Suprapubic skin (tissue), 4 donors: ENCODE measurements around the gene BARHL1. TPM values are rescaled to one million over a fixed set of nuclear protein-coding genes. Genes with fewer than 3 reads are reported as not detected.

Experiments
- DNase-seq, 2 donors: peaks; one replicate each; pipeline ENCODE4 v3.0.0-alpha.2; 2019; ENCODE audit warnings: low spot score in 2 of 2
- H3K27ac ChIP-seq: fragments of 200-600 bp; sonication (generic); one replicate; pipeline ENCODE4 v1.5.1; 2019
- H3K27me3 ChIP-seq: fragments of 200-600 bp; sonication (generic); one replicate; pipeline ENCODE4 v1.5.1; 2019
- H3K36me3 ChIP-seq: fragments of 200-600 bp; sonication (generic); one replicate; pipeline ENCODE4 v1.5.1; 2019
- H3K4me1 ChIP-seq: fragments of 200-600 bp; sonication (generic); one replicate; pipeline ENCODE4 v1.5.1; 2019
- H3K4me3 ChIP-seq: fragments of 200-600 bp; sonication (generic); one replicate; pipeline ENCODE4 v1.5.1; 2019; ENCODE audit warnings: mild to moderate bottlenecking
- H3K9me3 ChIP-seq: fragments of 200-600 bp; sonication (generic); one replicate; pipeline ENCODE4 v1.5.1; 2019
- EP300 ChIP-seq: sonication (generic); formaldehyde crosslinking; IDR thresholded peaks from one replicate; pipeline ENCODE4 v1.6.1; 2017; ENCODE audit warnings: antibody characterized with exemption
- POLR2A ChIP-seq, 2 donors: fragments of 450-650 bp; IDR thresholded peaks; one replicate each; pipeline ENCODE4 v1.6.1; 2017; ENCODE audit warnings: antibody characterized with exemption in 2 of 2, mild to moderate bottlenecking in 2 of 2, moderate library complexity in 2 of 2
- POLR2AphosphoS5 ChIP-seq, 3 donors: sonication (generic); formaldehyde crosslinking; IDR thresholded peaks; one replicate each; pipeline ENCODE4 v1.6.1; 2017; ENCODE audit warnings: antibody characterized with exemption in 3 of 3
- WGBS: methylation state at CpG from one replicate; pipeline ENCODE4 v1.1.5; 2018; 5-methylcytosine and 5-hydroxymethylcytosine counted together
- total RNA-seq, 4 donors: library from RNA; depleted of rRNA; stranded (reverse); fragments of >200 nt; gene quantifications; one replicate each; pipeline ENCODE4 v1.1.0, GENCODE V29; 2016
- TF ChIP-seq, protein P1 (sequence below), 2 donors: fragments of 200-600 bp in 1 of 2; fragments of 450-650 bp in 1 of 2; sonication (generic) in 1 of 2; IDR thresholded peaks; one replicate each; pipeline ENCODE4 v1.5.1; 2016 to 2019; ENCODE audit warnings: antibody characterized with exemption in 2 of 2, mild to moderate bottlenecking in 1 of 2, moderate library complexity in 1 of 2

Gene BARHL1
- total RNA-seq, 4 donors from 2014 or later, result not detected

DNA sequence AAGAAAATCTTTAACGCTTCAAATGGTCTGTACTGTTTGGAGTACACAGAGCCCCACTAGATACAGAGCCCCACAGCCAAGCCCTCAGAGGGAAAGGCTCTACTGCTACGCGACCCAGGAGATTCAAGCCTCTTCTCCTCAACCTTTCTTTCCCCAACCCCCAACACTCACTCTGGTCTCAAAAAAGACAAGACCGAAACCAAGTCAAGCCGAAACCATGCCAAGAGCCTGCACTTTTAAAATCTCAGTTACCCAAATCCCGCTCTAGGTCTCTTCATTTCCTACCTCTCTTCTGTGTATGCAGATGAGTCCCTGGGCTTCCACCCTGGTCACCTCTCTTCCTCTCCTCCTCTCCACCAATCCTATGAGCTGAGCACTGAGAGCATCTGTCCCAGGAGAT is 31.9 kb downstream of the BARHL1 start:
- Histone ChIP-seq H3K4me1 (no peaks in the 10 kb centered on the region), H3K27me3 (no peaks in the 10 kb centered on the region), H3K9me3 (no peaks in the 10 kb centered on the region), H3K36me3 (peaks cover 94% of the 10 kb centered on the region), H3K27ac (no peak overlapping the region), H3K4me3 (no peak overlapping the region)
- TF ChIP-seq POLR2AphosphoS5 (IDR thresholded peaks at IDR 0.05) (no peak), EP300 (no peak), POLR2A (IDR thresholded peaks at IDR 0.05) (no peak)
- TF ChIP-seq, protein P1, sequence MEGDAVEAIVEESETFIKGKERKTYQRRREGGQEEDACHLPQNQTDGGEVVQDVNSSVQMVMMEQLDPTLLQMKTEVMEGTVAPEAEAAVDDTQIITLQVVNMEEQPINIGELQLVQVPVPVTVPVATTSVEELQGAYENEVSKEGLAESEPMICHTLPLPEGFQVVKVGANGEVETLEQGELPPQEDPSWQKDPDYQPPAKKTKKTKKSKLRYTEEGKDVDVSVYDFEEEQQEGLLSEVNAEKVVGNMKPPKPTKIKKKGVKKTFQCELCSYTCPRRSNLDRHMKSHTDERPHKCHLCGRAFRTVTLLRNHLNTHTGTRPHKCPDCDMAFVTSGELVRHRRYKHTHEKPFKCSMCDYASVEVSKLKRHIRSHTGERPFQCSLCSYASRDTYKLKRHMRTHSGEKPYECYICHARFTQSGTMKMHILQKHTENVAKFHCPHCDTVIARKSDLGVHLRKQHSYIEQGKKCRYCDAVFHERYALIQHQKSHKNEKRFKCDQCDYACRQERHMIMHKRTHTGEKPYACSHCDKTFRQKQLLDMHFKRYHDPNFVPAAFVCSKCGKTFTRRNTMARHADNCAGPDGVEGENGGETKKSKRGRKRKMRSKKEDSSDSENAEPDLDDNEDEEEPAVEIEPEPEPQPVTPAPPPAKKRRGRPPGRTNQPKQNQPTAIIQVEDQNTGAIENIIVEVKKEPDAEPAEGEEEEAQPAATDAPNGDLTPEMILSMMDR (IDR thresholded peaks at IDR 0.05), result no peak
- no peak for DNase-seq
- 80% methylated on average over 6 of the region's 6 CpGs for WGBS

DNA sequence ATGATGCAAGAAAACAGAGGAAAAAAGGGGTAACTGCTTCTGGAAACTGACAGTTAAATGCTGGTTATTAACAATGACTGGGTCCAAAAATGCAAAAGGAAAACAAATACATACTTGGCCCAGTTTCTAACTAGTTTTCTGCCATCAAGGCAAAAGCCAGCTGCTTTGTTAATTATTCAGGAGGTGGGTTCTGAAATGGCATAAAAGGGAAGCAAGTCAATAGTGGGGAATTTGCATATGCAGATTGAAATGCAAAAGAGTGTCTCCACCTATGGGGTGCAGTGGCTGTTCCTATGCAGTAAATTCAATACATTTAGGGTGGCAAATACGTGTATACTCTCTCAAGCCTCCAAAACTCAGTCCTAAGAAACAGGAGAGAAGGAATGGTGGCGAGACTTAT is 33.4 kb downstream of the BARHL1 start:
- no peak for DNase-seq
- Histone ChIP-seq H3K36me3 (peaks cover 88% of the 10 kb centered on the region), H3K27me3 (no peaks in the 10 kb centered on the region), H3K4me1 (no peaks in the 10 kb centered on the region), H3K4me3 (no peak overlapping the region), H3K9me3 (no peaks in the 10 kb centered on the region), H3K27ac (no peak overlapping the region)
- TF ChIP-seq, protein P1 (IDR thresholded peaks at IDR 0.05), result no peak
- TF ChIP-seq POLR2A (IDR thresholded peaks at IDR 0.05), result no peak
- no peak for TF ChIP-seq POLR2AphosphoS5 (IDR thresholded peaks at IDR 0.05)
- TF ChIP-seq EP300, result no peak
- WGBS, result 86% methylated on average over 2 of the region's 2 CpGs

DNA sequence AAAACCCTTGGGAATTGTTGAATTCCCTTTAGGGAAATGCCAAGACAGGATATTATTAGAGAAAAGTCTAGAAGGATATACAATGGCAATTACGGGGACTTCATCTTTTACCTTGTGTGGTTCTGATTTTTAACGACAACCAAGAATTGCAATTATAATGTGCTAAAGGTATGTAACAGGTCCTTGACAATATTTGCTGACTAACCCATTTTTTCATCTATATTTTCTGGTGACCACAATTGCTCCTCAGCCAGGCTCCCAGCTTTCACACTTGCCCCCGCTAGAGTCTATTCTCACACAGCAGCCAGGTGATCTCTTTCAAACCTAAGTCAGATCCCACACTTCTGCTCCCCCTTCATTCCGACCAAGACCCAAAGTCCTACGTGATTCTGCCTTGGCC is 34.3 kb downstream of the BARHL1 start:
- Histone ChIP-seq H3K27me3 (no peaks in the 10 kb centered on the region), H3K27ac (no peak overlapping the region), H3K36me3 (peaks cover 80% of the 10 kb centered on the region), H3K4me3 (no peak overlapping the region), H3K4me1 (no peaks in the 10 kb centered on the region), H3K9me3 (no peaks in the 10 kb centered on the region)
- WGBS, result 95% methylated on average over 5 of the region's 5 CpGs
- TF ChIP-seq EP300 (no peak), POLR2AphosphoS5 (IDR thresholded peaks at IDR 0.05) (no peak), POLR2A (IDR thresholded peaks at IDR 0.05) (no peak)
- TF ChIP-seq, protein P1 (IDR thresholded peaks at IDR 0.05), result no peak
- no peak for DNase-seq

DNA sequence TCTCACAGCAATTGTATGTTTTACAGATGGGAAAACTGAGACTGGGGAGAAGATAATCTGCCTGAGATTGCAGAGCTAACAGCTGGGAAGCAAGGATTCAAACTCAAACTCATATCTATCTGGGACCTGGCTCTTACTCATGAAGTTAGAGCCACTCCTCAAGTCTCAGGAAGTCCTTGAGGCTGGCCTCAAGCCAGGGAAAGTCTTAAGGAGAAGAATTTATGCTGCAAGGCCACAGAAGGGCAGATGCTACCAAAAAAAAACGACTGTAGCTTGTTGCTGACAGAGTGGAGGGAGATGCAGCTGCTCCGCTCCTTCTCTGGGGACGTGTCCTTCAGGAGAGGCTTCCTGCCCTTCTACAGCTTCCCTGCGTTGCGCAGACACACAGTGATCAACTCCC is 39.8 kb downstream of the BARHL1 start:
- WGBS, result 84% methylated on average over 5 of the region's 5 CpGs
- TF ChIP-seq EP300 (no peak), POLR2AphosphoS5 (IDR thresholded peaks at IDR 0.05) (no peak), POLR2A (IDR thresholded peaks at IDR 0.05) (no peak)
- TF ChIP-seq, protein P1 (IDR thresholded peaks at IDR 0.05), result no peak

DNA sequence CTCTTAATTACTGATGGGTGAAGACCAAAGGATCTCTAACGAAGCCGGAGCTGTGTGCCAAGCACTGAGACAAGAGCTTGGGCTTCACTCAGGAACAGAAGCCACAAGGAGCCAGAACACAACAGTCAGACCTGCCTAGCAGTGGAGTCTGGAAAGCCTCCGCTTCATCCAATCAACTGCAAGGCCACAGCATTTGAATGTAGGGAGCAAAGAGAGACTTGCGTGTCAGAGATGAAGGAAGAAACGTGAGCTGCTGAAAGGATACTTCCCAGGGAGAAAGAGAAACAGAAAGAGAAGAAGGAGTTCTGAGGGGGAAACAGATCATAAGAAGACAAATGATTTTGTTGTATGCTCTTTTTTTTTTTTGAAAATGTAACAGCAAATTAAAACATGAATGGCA is 43.9 kb downstream of the BARHL1 start:
- H3K27ac ChIP-seq, result no peak overlapping the region
- H3K4me3 ChIP-seq, result no peak overlapping the region
- 77% methylated on average over 5 of the region's 5 CpGs for WGBS
- no peak for TF ChIP-seq POLR2AphosphoS5 (IDR thresholded peaks at IDR 0.05)
- no peak for TF ChIP-seq POLR2A (IDR thresholded peaks at IDR 0.05)
- TF ChIP-seq EP300, result no peak
- TF ChIP-seq, protein P1 (IDR thresholded peaks at IDR 0.05), result no peak
- no peaks in the 10 kb centered on the region for H3K9me3 ChIP-seq
- DNase-seq, result no peak
- H3K36me3 ChIP-seq, result peaks cover 71% of the 10 kb centered on the region
- no peaks in the 10 kb centered on the region for H3K27me3 ChIP-seq
- H3K4me1 ChIP-seq, result no peaks in the 10 kb centered on the region

More for the DNA sequence above, 39.8 kb downstream of the BARHL1 start:
- peaks cover 63% of the 10 kb centered on the region for H3K36me3 ChIP-seq
- H3K27me3 ChIP-seq, result no peaks in the 10 kb centered on the region
- H3K27ac ChIP-seq, result no peak overlapping the region
- no peaks in the 10 kb centered on the region for H3K4me1 ChIP-seq
- no peak overlapping the region for H3K4me3 ChIP-seq
- DNase-seq, result no peak
- H3K9me3 ChIP-seq, result no peaks in the 10 kb centered on the region
